ENCODE measurements around the gene M1AP. TPM values are rescaled to one million over a fixed set of nuclear protein-coding genes. Genes with fewer than 3 reads are reported as not detected.

M1AP gene
- total RNA-seq, 1 experiment from 2014 or later, result not detected

DNA sequence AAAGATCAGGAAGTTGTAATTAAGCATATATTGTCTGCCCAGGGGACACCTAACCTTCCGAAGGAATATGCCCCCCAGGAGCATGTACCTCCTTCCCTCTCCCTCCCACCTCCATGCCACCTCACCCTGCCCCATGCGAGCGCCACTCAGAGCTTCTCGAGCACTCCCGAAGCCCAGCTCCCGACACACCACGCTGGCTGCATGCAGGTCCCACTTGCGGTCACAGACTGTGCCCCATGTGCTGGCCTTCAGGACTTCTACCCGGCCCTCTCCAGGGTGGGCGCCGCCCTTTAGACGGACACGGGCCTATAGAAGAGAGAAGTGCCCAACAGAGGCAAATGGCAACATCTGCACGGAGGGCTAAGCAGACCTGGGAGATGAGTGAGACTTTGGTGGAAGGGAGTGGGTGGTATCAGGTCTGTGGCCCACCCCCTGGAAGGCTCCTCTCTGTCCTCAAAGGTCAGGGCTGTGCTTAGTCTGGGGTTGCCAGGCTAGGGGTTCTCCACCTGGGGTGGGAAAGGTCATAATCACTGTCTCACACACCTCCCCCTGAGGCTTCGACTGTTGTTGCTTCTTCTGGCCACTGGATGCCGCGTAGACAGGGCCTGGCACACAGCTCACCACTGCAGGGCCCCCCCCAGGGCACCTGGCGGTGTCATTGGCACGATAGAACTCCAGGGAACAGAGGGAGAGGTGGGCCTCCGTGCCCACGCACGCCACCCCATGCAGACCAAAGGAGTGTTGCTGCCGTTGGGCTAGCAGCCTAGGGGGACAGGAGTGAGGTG lies 111.8 kb downstream of the M1AP start:
- no peak overlapping the region for H3K4me2 ChIP-seq (ENCODE audit: low read length)
- no peak for DNase-seq
- no peaks in the 10 kb centered on the region for H3K27me3 ChIP-seq (ENCODE audit: low read length)
- no peak overlapping the region for H3K9ac ChIP-seq (ENCODE audit: low read length)
- H3K79me2 ChIP-seq (ENCODE audit: low read length), result peaks cover 4% of the 10 kb centered on the region
- no peak overlapping the region for H2AFZ ChIP-seq (ENCODE audit: low read length)
- H3K36me3 ChIP-seq (ENCODE audit: low read depth, low read length), result peaks cover 7% of the 10 kb centered on the region; the same call in 1 of the 2 replicates
- H3K9me2 ChIP-seq (replicated peaks; ENCODE audit: low read length), result no peaks in the 10 kb centered on the region
- no peak for ATAC-seq
- no peak for TF ChIP-seq EZH2 (IDR thresholded peaks at IDR 0.05; ENCODE audit: low read length, unreplicated experiment)
- TF ChIP-seq, protein P1, sequence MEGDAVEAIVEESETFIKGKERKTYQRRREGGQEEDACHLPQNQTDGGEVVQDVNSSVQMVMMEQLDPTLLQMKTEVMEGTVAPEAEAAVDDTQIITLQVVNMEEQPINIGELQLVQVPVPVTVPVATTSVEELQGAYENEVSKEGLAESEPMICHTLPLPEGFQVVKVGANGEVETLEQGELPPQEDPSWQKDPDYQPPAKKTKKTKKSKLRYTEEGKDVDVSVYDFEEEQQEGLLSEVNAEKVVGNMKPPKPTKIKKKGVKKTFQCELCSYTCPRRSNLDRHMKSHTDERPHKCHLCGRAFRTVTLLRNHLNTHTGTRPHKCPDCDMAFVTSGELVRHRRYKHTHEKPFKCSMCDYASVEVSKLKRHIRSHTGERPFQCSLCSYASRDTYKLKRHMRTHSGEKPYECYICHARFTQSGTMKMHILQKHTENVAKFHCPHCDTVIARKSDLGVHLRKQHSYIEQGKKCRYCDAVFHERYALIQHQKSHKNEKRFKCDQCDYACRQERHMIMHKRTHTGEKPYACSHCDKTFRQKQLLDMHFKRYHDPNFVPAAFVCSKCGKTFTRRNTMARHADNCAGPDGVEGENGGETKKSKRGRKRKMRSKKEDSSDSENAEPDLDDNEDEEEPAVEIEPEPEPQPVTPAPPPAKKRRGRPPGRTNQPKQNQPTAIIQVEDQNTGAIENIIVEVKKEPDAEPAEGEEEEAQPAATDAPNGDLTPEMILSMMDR (conservative IDR thresholded peaks at IDR 0.05; ENCODE audit: low read depth, low read length), result no peak
- no peak for TF ChIP-seq EZH2phosphoT487 (IDR thresholded peaks at IDR 0.05; ENCODE audit: borderline replicate concordance, low read length)
- H3K4me3 ChIP-seq (ENCODE audit: low read length), result no peak overlapping the region
- intact Hi-C loops (cut with micrococcal nuclease), result no loop called here
- H3K9me3 ChIP-seq (ENCODE audit: low read length), result no peaks in the 10 kb centered on the region
- BruUV-seq (replicated peaks), result no TSS peak
- H3F3A ChIP-seq (ENCODE audit: low read length, unreplicated experiment), result no peaks in the 10 kb centered on the region
- no peaks in the 10 kb centered on the region for H4K20me1 ChIP-seq (ENCODE audit: low read length)
- H3K4me1 ChIP-seq (ENCODE audit: insufficient read depth, low read length), result 0 out of 2 replicates have a peak, but pooled peaks cover 2% of the 10 kb centered on the region
- H3K27ac ChIP-seq (ENCODE audit: low read length), result no peak overlapping the region
- CTCF ChIA-PET, result no interaction called here
- POLR2A ChIA-PET (ENCODE audit: unreplicated experiment), result no interaction called here

DNA sequence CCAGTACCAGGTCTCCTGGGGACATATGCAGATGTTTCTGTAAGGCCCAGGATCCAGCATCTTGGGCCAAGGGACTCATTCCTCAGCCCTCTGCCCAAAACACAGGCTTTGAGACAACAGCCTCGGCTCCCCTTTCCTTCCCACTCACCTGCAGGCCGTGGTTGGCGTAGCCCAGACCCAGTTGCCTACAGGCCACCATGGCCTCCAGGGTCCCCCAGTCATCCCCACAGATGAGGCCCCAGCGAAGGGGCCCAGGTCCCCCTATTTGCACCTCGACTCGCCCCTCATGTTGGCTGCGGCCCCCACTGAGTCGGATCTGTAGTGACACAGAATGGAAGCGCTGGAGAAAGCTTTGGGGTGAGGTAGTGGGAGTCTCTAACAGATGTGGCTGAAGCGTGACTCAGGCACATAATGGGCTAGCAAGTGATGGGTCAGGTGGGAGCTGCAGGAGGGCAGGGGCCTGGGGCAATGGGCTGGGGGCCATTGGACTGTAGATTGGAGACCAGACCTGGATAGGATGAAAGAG lies 112.6 kb downstream of the M1AP start:
- ChIA-PET POLR2A (ENCODE audit: unreplicated experiment) (no interaction called here), CTCF (no interaction called here)
- no peak overlapping the region for H3K4me2 ChIP-seq (ENCODE audit: low read length)
- DNase-seq (no peak), ATAC-seq (no peak)
- H3K36me3 ChIP-seq (ENCODE audit: low read depth, low read length), result peaks cover 7% of the 10 kb centered on the region; the same call in 1 of the 2 replicates
- no peaks in the 10 kb centered on the region for H3K9me2 ChIP-seq (replicated peaks; ENCODE audit: low read length)
- intact Hi-C loops (cut with micrococcal nuclease), result no loop called here
- H3K79me2 ChIP-seq (ENCODE audit: low read length), result peaks cover 12% of the 10 kb centered on the region
- H3K9me3 ChIP-seq (ENCODE audit: low read length), result no peaks in the 10 kb centered on the region
- TF ChIP-seq, protein P1 (conservative IDR thresholded peaks at IDR 0.05; ENCODE audit: low read depth, low read length), result no peak
- TF ChIP-seq EZH2phosphoT487 (IDR thresholded peaks at IDR 0.05; ENCODE audit: borderline replicate concordance, low read length) (no peak), EZH2 (IDR thresholded peaks at IDR 0.05; ENCODE audit: low read length, unreplicated experiment) (no peak)
- H3K4me3 ChIP-seq (ENCODE audit: low read length), result no peak overlapping the region
- H2AFZ ChIP-seq (ENCODE audit: low read length), result no peak overlapping the region
- peaks cover 8% of the 10 kb centered on the region; the same call in 1 of the 2 replicates for H3K4me1 ChIP-seq (ENCODE audit: insufficient read depth, low read length)
- H3K27ac ChIP-seq (ENCODE audit: low read length), result no peak overlapping the region
- no peaks in the 10 kb centered on the region for H3F3A ChIP-seq (ENCODE audit: low read length, unreplicated experiment)
- no TSS peak for BruUV-seq (replicated peaks)
- no peaks in the 10 kb centered on the region for H4K20me1 ChIP-seq (ENCODE audit: low read length)
- H3K27me3 ChIP-seq (ENCODE audit: low read length), result no peaks in the 10 kb centered on the region
- no peak overlapping the region for H3K9ac ChIP-seq (ENCODE audit: low read length)

DNA sequence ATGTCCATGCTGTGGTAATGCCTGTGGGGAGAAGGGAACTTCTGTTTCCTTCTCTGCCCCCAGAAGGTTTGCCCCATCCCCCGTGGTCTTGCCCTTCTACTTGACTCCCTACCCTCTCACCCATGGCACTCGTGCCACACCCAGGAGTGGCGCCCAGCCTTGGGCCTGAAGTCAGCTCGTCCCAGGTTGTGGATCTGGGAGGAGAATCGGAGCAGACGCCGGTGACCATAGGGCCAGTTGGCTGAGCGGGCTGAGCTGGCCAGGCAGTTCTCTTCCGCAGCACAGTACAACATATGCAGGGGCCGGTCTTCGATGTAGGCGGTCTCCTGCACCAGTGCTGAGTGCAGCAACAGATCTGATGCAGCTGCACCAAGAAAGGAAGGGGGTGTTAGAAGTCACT lies 113.7 kb downstream of the M1AP start:
- no peaks in the 10 kb centered on the region for H3K9me2 ChIP-seq (replicated peaks; ENCODE audit: low read length)
- DNase-seq, result no peak
- no peak overlapping the region for H3K27ac ChIP-seq (ENCODE audit: low read length)
- no peak for ATAC-seq
- BruUV-seq (replicated peaks), result no TSS peak
- H3K9me3 ChIP-seq (ENCODE audit: low read length), result no peaks in the 10 kb centered on the region
- intact Hi-C loops (cut with micrococcal nuclease), result loop anchor here (5.0 kb wide), 1 partner anchor 53 kb away; no protein-coding TSS in a partner anchor
- ChIA-PET POLR2A (ENCODE audit: unreplicated experiment) (no interaction called here), CTCF (no interaction called here)
- peaks cover 8% of the 10 kb centered on the region; the same call in 1 of the 2 replicates for H3K4me1 ChIP-seq (ENCODE audit: insufficient read depth, low read length)
- H3F3A ChIP-seq (ENCODE audit: low read length, unreplicated experiment), result no peaks in the 10 kb centered on the region
- no peaks in the 10 kb centered on the region for H3K27me3 ChIP-seq (ENCODE audit: low read length)
- H3K4me3 ChIP-seq (ENCODE audit: low read length), result no peak overlapping the region
- H3K9ac ChIP-seq (ENCODE audit: low read length), result no peak overlapping the region
- H2AFZ ChIP-seq (ENCODE audit: low read length), result no peak overlapping the region
- no peaks in the 10 kb centered on the region for H4K20me1 ChIP-seq (ENCODE audit: low read length)
- no peak overlapping the region for H3K4me2 ChIP-seq (ENCODE audit: low read length)
- peaks cover 7% of the 10 kb centered on the region; the same call in 1 of the 2 replicates for H3K36me3 ChIP-seq (ENCODE audit: low read depth, low read length)
- TF ChIP-seq, protein P1 (conservative IDR thresholded peaks at IDR 0.05; ENCODE audit: low read depth, low read length), result no peak
- TF ChIP-seq EZH2phosphoT487 (IDR thresholded peaks at IDR 0.05; ENCODE audit: borderline replicate concordance, low read length), result no peak
- TF ChIP-seq EZH2 (IDR thresholded peaks at IDR 0.05; ENCODE audit: low read length, unreplicated experiment), result no peak
- peaks cover 20% of the 10 kb centered on the region for H3K79me2 ChIP-seq (ENCODE audit: low read length)
